ENCODE results near the gene UGT1A8. TPM values are rescaled to one million over a fixed set of nuclear protein-coding genes. Genes with fewer than 3 reads are reported as not detected.
"Not testable (repeated sequence)": the region's sequence is repeated elsewhere in the genome, so short reads cannot be mapped to it uniquely, and the experiment has no call there.

Gene UGT1A8
- polyA plus RNA-seq, 1 donor: not detected

GRCh38 chr2:233639860-233640259 is 22.4 kb downstream of the UGT1A8 start:
- no peak for DNase-seq (ENCODE audit: low read depth)

DNA sequence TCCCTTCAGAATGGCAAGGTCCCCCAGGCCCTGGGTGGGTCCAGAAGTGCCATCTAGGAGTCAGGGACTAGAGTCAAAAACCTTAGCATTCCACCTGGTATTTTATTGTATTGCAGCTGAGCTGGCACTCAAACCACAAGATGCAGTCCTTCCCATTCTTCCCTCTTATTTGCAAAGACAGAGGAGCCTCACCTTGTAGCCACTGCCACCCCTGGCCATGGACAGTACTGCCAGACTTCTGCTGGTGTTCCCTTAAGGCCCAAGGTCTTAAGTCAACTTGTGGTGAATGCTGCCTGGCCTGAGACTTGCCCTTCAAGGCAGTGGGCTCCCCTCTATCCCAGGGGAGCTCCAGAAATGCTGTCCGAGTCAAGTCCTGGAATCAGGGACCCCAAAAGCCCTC is 25.7 kb downstream of the UGT1A8 start:
- no peak for DNase-seq (ENCODE audit: low read depth)

DNA sequence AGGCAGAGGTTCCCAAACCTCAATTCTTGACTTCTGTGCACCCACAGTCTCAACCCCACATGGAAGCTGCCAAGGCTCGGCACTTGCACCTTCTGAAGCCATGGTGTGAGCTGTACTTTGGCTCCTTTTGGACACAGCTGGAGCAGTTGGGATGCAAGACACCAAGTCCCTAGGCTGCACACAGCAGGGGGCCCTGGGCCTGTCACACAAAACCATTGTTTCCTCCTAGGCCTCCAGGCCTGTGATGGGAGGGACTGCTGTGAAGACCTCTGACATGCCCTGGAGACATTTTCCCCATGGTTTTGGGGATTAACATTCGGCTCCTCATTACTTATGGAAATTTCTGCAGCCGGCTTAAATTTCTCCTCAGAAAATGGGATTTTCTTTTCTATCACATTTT is 28.6 kb downstream of the UGT1A8 start:
- DNase-seq (ENCODE audit: low read depth): not testable (repeated sequence)

GRCh38 chr2:233650981-233651380 is 33.5 kb downstream of the UGT1A8 start:
- no peak for DNase-seq (ENCODE audit: low read depth)

DNA sequence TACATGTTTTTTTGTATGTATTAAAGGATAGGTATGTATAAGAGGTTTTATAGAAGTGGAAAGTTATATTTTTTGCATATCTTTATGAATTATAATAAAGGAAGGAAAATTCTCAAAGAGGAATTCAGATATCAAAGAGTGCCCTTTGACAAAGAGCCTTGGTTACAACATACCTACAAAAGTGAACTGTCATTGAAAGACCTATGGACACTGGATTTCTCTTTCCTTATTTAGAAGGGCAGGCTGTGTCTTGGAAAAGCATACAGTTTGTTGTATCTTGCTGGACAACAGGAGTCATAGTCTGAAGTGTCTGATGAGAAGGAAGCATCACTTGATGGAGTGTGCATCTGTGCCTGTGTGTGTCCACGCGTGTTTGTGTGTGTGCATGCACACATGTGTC is 34.0 kb downstream of the UGT1A8 start:
- DNase-seq (ENCODE audit: low read depth): no peak

GRCh38 chr2:233654501-233654900 is 37.1 kb downstream of the UGT1A8 start:
- no peak for DNase-seq (ENCODE audit: low read depth)

GRCh38 chr2:233655043-233655442 is 37.6 kb downstream of the UGT1A8 start:
- DNase-seq (ENCODE audit: low read depth): no peak

DNA sequence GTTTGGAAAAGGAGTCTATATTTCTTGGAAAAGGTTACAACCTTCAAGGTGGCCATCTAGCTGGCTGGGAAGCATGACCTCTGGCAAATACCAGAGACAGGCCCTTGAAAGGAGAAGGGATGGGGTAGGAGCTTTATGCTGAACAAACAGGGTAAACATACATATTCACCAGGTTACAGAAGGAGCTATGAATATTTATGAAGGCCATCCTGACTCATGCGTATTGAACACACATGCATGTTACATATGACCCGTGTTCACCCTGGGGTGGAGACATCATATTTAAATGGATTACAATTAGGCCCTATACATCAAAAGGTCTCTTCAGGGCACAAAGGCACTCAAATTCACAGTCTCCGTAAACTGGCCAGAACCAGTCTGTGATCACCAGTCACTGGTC is 38.5 kb downstream of the UGT1A8 start:
- not testable (repeated sequence) for DNase-seq (ENCODE audit: low read depth)

GRCh38 chr2:233656443-233656842 is 39.0 kb downstream of the UGT1A8 start:
- DNase-seq (ENCODE audit: low read depth): no peak

GRCh38 chr2:233658610-233659009 is 41.2 kb downstream of the UGT1A8 start:
- no peak for DNase-seq (ENCODE audit: low read depth)

DNA sequence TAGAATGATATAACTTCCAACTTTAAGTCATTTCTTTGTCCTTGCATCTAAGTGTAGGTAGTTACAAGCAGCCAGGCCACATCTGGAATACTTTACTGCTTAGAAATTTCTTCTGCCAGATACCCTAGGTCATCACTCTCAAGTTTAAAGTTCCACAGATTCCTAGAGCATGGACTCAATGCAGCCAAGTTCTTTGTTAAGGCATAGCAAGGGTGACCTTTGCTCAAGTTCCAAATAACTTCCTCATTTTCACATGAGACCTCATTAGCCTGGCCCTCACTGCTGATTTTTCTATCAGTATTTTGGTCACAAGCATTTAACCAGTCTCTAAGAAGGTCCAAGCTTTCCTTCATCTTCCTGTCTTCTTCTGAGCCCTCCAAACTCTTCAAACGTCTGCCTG is 46.5 kb downstream of the UGT1A8 start:
- DNase-seq (ENCODE audit: low read depth): no peak

GRCh38 chr2:233668605-233669260 is 51.3 kb downstream of the UGT1A8 start:
- DNase-seq (ENCODE audit: low read depth): no peak

GRCh38 chr2:233671290-233672161 is 54.1 kb downstream of the UGT1A8 start, which contains the start of gene UGT1A9:
UGT1A9 (plus strand) TSS chr2:233671898; CDS start chr2:233671935, 37 bp downstream.
- no peak for DNase-seq (ENCODE audit: low read depth)

- DNase-seq (ENCODE audit: low read depth): no peak
Measured at GRCh38 chr2:233672886-233673285, 55.5 kb downstream of the UGT1A8 start.

GRCh38 chr2:233673896-233674295 is 56.5 kb downstream of the UGT1A8 start:
- no peak for DNase-seq (ENCODE audit: low read depth)

DNA sequence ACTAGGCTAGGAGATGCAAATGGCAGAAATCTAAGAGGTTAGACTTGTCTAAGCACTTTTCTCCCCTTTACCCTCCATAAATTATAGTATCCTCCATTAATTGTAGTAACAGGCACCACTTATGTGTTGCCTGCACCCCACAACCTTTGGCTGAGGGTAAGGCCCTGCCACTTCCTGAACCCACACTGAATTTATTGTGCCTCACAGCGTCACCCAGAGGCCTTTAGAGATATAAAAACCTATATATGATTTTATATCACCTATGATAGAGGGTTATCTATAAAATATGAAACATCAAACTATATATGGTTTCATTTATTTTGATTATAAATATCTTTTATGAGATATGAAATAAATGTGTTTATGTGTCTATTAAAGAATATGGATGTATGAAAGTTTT is 56.9 kb downstream of the UGT1A8 start:
- no peak for DNase-seq (ENCODE audit: low read depth)

DNA sequence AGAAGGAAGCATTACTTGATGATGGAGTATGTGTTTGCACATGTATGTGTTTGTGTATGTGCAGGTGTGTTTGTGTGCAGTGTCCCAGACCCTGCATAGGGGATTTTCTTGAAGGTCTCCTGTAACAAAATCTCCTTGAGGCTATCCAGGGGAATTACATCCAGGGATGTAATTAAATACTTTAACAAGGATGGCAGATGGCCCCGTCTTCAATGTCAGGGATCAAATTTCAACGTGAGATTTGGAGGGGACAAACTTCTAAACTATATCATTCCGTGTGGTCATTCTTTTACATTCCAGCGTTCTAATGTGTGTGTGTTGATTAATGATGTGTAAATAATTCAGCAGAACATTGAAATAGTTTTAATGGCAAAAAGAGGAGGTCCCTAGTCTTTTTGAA is 57.6 kb downstream of the UGT1A8 start:
- no peak for DNase-seq (ENCODE audit: low read depth)

DNA sequence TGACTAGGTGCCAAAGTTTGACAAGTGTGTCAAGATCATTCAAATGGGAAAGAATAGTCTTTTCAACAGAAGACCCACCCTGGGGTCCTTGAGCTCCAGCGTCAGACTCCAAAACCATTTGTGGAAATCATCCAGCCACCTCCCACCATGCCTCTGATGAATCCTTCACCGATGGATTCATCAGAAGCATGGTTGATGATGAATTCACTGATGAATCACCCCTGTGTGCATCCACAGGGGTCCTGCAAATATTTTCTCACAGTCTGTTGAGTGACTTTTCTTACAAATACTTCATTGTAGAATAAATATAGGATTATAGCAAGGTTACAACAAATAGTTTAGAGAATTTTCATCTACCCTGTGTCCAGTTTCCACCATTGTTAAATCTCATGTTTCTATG is 58.6 kb downstream of the UGT1A8 start:
- DNase-seq (ENCODE audit: low read depth): no peak

DNA sequence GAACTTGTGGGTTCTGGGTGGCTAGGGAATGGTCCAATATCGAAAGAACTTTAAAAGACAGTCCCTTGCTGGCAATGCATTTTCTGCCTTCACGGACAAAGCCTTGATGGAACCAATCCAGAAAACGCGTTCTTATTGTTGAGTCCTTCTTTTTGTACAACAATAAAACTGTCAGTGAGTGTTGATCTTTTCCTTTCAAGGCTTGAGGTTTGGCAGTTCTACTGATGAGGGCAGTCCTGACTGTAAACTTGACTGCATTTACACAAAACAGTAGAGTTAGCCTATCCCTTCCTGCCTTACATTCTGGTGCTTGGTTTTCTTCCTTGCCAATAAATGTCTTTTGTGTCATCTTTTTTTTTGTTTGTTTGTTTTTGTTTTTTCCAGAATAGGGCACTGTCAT is 61.8 kb downstream of the UGT1A8 start:
- no peak for DNase-seq (ENCODE audit: low read depth)

- no peak for DNase-seq (ENCODE audit: low read depth)
Measured at GRCh38 chr2:233680361-233681045, 63.1 kb downstream of the UGT1A8 start.

DNA sequence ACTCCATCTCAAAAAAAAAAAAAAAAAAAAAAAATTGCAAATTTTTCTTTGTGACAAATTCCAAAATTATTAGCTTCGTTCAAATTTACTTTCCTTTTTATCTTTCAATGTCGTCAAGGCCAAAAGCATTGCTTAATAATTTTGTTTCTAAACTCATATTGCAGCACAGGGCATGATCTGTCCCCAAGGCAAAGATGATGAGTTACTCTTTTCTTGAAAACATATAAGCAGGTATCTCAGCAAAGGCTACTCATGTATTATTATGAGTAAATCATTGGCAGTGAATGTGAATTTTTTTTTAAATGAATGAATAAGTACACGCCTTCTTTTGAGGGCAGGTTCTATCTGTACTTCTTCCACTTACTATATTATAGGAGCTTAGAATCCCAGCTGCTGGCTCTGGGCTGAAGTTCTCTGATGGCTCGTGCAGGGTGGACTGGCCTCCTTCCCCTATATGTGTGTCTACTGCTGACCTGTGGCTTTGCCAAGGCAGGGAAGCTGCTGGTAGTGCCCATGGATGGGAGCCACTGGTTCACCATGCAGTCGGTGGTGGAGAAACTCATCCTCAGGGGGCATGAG is 64.2 kb downstream of the UGT1A8 start, which contains the start of gene UGT1A7:
TSS of gene UGT1A7 (plus strand) at position 381 of the 579 bp plus-strand sequence. CDS start at position 418, 37 bp downstream.
- no peak for DNase-seq (ENCODE audit: low read depth)

DNA sequence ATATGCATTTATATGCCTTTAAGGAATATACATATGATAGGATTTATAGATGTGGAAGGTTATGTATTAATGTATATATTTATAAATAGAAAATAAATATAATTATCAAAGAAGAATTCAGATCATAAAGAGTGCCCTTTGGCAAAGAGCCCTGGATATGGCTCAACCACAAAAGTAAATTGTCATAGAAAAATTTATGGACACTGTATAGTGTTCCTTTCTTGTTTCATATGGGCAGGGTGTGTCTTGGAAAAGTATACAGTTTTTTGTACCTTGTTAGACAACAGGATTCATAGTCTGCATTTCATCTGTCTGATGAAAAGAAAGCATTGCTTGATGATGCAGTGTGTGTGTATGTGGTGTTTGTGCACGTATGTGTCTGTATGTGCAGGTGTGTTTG is 67.2 kb downstream of the UGT1A8 start:
- no peak for DNase-seq (ENCODE audit: low read depth)
